ENCODE results near the gene RPL29. TPM values are rescaled to one million over a fixed set of nuclear protein-coding genes. Genes with fewer than 3 reads are reported as not detected.
A peak's percentile ranks its signal among the peaks of the same experiment; 100 is the strongest.

Gene RPL29
- total RNA-seq, 1 donor from 2014 or later, result 1,471 TPM

GRCh38 chr3:52017586-52017985, 21.9 kb upstream of the RPL29 start:
- H3K27ac Mint-ChIP-seq (ENCODE audit: unreplicated experiment), result no peak overlapping the region
- H3K27me3 Mint-ChIP-seq (ENCODE audit: low read depth), result no peaks in the 10 kb centered on the region
- H3K4me3 Mint-ChIP-seq, result no peak overlapping the region
- H3K4me1 Mint-ChIP-seq, result peaks cover 23% of the 10 kb centered on the region
- no peaks in the 10 kb centered on the region for H3K9me3 Mint-ChIP-seq
- H3K36me3 Mint-ChIP-seq (ENCODE audit: low read depth), result no peaks in the 10 kb centered on the region
- TF ChIP-seq CTCF (conservative IDR thresholded peaks at IDR 0.05), result no peak
- no peak for DNase-seq (ENCODE audit: low read depth, low spot score)

GRCh38 chr3:52015438-52016228, 19.9 kb upstream of the RPL29 start:
- no peak overlapping the region for H3K4me3 Mint-ChIP-seq

GRCh38 chr3:52014613-52015012, 18.9 kb upstream of the RPL29 start:
- Mint-ChIP-seq H3K4me1 (peaks cover 9% of the 10 kb centered on the region), H3K36me3 (ENCODE audit: low read depth) (no peaks in the 10 kb centered on the region), H3K27me3 (ENCODE audit: low read depth) (no peaks in the 10 kb centered on the region), H3K9me3 (no peaks in the 10 kb centered on the region), H3K4me3 (no peak overlapping the region), H3K27ac (ENCODE audit: unreplicated experiment) (no peak overlapping the region)
- peak; percentile 48 for TF ChIP-seq CTCF (conservative IDR thresholded peaks at IDR 0.05)
- peak; percentile 42 for DNase-seq (ENCODE audit: low read depth, low spot score)

More at GRCh38 chr3:52015438-52016228, 19.9 kb upstream of the RPL29 start:
- Mint-ChIP-seq H3K27me3 (ENCODE audit: low read depth) (no peaks in the 10 kb centered on the region), H3K27ac (ENCODE audit: unreplicated experiment) (peak overlapping the region; percentile 24), H3K9me3 (no peaks in the 10 kb centered on the region), H3K36me3 (ENCODE audit: low read depth) (no peaks in the 10 kb centered on the region), H3K4me1 (peaks cover 12% of the 10 kb centered on the region)
- no peak for DNase-seq (ENCODE audit: low read depth, low spot score)
- no peak for TF ChIP-seq CTCF (conservative IDR thresholded peaks at IDR 0.05)

GRCh38 chr3:52013802-52014598, 18.3 kb upstream of the RPL29 start:
- H3K36me3 Mint-ChIP-seq (ENCODE audit: low read depth), result no peaks in the 10 kb centered on the region
- peaks cover 4% of the 10 kb centered on the region for H3K4me1 Mint-ChIP-seq
- DNase-seq (ENCODE audit: low read depth, low spot score), result no peak
- H3K27ac Mint-ChIP-seq (ENCODE audit: unreplicated experiment), result no peak overlapping the region
- no peaks in the 10 kb centered on the region for H3K9me3 Mint-ChIP-seq
- H3K4me3 Mint-ChIP-seq, result no peak overlapping the region
- no peaks in the 10 kb centered on the region for H3K27me3 Mint-ChIP-seq (ENCODE audit: low read depth)
- no peak for TF ChIP-seq CTCF (conservative IDR thresholded peaks at IDR 0.05)

GRCh38 chr3:52012699-52013098, 17.0 kb upstream of the RPL29 start:
- Mint-ChIP-seq H3K4me1 (peaks cover 4% of the 10 kb centered on the region), H3K27me3 (ENCODE audit: low read depth) (no peaks in the 10 kb centered on the region), H3K27ac (ENCODE audit: unreplicated experiment) (peak overlapping the region; percentile 50), H3K4me3 (no peak overlapping the region), H3K36me3 (ENCODE audit: low read depth) (no peaks in the 10 kb centered on the region), H3K9me3 (no peaks in the 10 kb centered on the region)
- no peak for DNase-seq (ENCODE audit: low read depth, low spot score)
- TF ChIP-seq CTCF (conservative IDR thresholded peaks at IDR 0.05), result no peak

All from neural crest cell (in vitro differentiated cells).